ENCODE results near the gene SNRPD3.

GRCh38 chr22:24559471-24559870 lies 3.7 kb downstream of the SNRPD3 start:
- TF ChIP-seq CTCF (IDR thresholded peaks at IDR 0.05) (no peak), POLR2A (IDR thresholded peaks at IDR 0.05) (no peak), POLR2AphosphoS5 (IDR thresholded peaks at IDR 0.05) (no peak)

Measured in prostate gland (tissue), 2 donors.